HepG2 (cell line): ENCODE data around the gene CD93.

Experiments
- BRCA1 ChIP-seq: sonication (generic); formaldehyde crosslinking; IDR thresholded peaks from 2 replicates; pipeline ENCODE4 v1.4.0; 2020; ENCODE audit warnings: missing genetic modification reagents
- CREB1 ChIP-seq, 2 experiments: fragments of 450-650 bp in 1 of 2; IDR thresholded peaks; 2 replicates each; pipeline ENCODE4 v1.6.1; 2016 to 2017; ENCODE audit warnings: control low read depth in 1 of 2, mild to moderate bottlenecking in 1 of 2, missing compliant biosample characterization in 1 of 2, missing genetic modification characterization in 1 of 2
- EED ChIP-seq: sonication (generic); formaldehyde crosslinking; IDR thresholded peaks from 2 replicates; pipeline ENCODE4 v1.5.0; 2020; ENCODE audit warnings: mild to moderate bottlenecking, missing genetic modification reagents
- POLR2A ChIP-seq, 2 experiments: IDR thresholded peaks; 2 replicates each; pipeline ENCODE4 v1.6.1; 2011; ENCODE audit warnings: low read depth in 2 of 2, low read length in 2 of 2, mild to moderate bottlenecking in 1 of 2, moderate library complexity in 1 of 2; ENCODE audit not compliant: insufficient read depth in 1 of 2
- TF ChIP-seq, protein P1 (sequence below): sonication (generic); formaldehyde crosslinking; IDR thresholded peaks from 2 replicates; pipeline ENCODE4 v1.4.0; 2020; ENCODE audit warnings: missing genetic modification reagents, borderline replicate concordance
- TF ChIP-seq, protein P2 (sequence below): sonication (generic); IDR thresholded peaks from 2 replicates; pipeline ENCODE4 v1.6.1; 2016; ENCODE audit warnings: low read depth, borderline replicate concordance
- TF ChIP-seq, protein P3 (sequence below): sonication (generic); formaldehyde crosslinking; IDR thresholded peaks from 2 replicates; pipeline ENCODE4 v1.5.0; 2020; ENCODE audit warnings: mild to moderate bottlenecking, missing genetic modification reagents, moderate library complexity

DNA sequence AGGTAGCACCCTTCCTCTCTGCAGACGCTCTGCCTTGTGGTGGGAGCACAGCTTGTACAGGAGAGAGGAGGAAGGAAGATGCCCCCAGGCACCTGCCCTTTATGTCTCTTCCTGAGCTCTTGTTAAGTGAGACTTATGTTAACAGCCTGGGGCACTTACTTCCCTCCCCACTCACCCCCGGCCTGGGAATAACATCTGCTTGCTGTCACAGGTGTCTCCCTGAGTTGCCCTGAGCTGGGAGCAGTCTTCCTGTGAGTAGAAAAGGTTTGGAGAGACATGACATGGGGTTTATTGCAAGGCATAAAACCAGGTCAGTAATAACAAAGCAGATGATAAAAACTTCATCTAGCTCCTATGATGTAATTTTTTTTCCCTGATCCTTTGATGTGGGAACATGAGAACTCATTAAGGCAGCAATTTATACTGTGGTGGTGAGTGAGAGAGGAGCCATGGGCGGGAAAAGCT lies 49.1 kb downstream of the CD93 start:
- no peak for TF ChIP-seq CREB1 (IDR thresholded peaks at IDR 0.05)
- no peak for TF ChIP-seq CREB1 (CRISPR knock-in tag; IDR thresholded peaks at IDR 0.05)
- TF ChIP-seq EED (CRISPR knock-in tag), result no peak
- TF ChIP-seq BRCA1, result no peak
- TF ChIP-seq, protein P1, sequence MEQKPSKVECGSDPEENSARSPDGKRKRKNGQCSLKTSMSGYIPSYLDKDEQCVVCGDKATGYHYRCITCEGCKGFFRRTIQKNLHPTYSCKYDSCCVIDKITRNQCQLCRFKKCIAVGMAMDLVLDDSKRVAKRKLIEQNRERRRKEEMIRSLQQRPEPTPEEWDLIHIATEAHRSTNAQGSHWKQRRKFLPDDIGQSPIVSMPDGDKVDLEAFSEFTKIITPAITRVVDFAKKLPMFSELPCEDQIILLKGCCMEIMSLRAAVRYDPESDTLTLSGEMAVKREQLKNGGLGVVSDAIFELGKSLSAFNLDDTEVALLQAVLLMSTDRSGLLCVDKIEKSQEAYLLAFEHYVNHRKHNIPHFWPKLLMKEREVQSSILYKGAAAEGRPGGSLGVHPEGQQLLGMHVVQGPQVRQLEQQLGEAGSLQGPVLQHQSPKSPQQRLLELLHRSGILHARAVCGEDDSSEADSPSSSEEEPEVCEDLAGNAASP (CRISPR knock-in tag), result no peak
- TF ChIP-seq, protein P2, sequence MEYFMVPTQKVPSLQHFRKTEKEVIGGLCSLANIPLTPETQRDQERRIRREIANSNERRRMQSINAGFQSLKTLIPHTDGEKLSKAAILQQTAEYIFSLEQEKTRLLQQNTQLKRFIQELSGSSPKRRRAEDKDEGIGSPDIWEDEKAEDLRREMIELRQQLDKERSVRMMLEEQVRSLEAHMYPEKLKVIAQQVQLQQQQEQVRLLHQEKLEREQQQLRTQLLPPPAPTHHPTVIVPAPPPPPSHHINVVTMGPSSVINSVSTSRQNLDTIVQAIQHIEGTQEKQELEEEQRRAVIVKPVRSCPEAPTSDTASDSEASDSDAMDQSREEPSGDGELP, result no peak
- TF ChIP-seq, protein P3, sequence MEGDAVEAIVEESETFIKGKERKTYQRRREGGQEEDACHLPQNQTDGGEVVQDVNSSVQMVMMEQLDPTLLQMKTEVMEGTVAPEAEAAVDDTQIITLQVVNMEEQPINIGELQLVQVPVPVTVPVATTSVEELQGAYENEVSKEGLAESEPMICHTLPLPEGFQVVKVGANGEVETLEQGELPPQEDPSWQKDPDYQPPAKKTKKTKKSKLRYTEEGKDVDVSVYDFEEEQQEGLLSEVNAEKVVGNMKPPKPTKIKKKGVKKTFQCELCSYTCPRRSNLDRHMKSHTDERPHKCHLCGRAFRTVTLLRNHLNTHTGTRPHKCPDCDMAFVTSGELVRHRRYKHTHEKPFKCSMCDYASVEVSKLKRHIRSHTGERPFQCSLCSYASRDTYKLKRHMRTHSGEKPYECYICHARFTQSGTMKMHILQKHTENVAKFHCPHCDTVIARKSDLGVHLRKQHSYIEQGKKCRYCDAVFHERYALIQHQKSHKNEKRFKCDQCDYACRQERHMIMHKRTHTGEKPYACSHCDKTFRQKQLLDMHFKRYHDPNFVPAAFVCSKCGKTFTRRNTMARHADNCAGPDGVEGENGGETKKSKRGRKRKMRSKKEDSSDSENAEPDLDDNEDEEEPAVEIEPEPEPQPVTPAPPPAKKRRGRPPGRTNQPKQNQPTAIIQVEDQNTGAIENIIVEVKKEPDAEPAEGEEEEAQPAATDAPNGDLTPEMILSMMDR, result no peak
- TF ChIP-seq POLR2A (IDR thresholded peaks at IDR 0.05; ENCODE audit: insufficient read depth in 1 of 2, low read depth in 2 of 2, low read length in 2 of 2), result no peak
